OCI-LY1 (cell line): ENCODE data around the gene GJA9.

Experiments
- H2AFZ ChIP-seq: fragments of 200-600 bp; sonication (generic), shearing (Covaris generic); 2 replicates; pipeline ENCODE4 v1.6.0; 2014; ENCODE audit warnings: antibody characterized with exemption, mild to moderate bottlenecking, low read length
- H3F3A ChIP-seq: fragments of 200-600 bp; sonication (generic), shearing (Covaris generic); 2 replicates; pipeline ENCODE4 v1.6.0; 2014; ENCODE audit warnings: mild to moderate bottlenecking, antibody characterized with exemption, low read length, moderate library complexity; ENCODE audit not compliant: insufficient read depth
- H3K27ac ChIP-seq: fragments of 200-600 bp; sonication (generic); 2 replicates; pipeline ENCODE4 v1.5.1; 2014; ENCODE audit warnings: low read length, mixed run types, mild to moderate bottlenecking, low read depth; ENCODE audit not compliant: poor library complexity, severe bottlenecking
- H3K27me3 ChIP-seq: fragments of 200-600 bp; sonication (generic); 2 replicates; pipeline ENCODE4 v1.6.0; 2014; ENCODE audit warnings: antibody characterized with exemption, mild to moderate bottlenecking, low read length, moderate library complexity; ENCODE audit not compliant: insufficient read depth
- H3K36me3 ChIP-seq: fragments of 200-600 bp; sonication (generic); 2 replicates; pipeline ENCODE4 v1.6.1; 2014; ENCODE audit warnings: mild to moderate bottlenecking, antibody characterized with exemption, low read length, moderate library complexity, mixed read lengths; ENCODE audit not compliant: insufficient read depth
- H3K4me1 ChIP-seq: fragments of 200-600 bp; sonication (generic); 2 replicates; pipeline ENCODE4 v1.5.1; 2014; ENCODE audit warnings: mild to moderate bottlenecking, low read length, moderate library complexity; ENCODE audit not compliant: insufficient read depth, severe bottlenecking
- H3K4me2 ChIP-seq: fragments of 200-600 bp; sonication (generic), shearing (Covaris generic); 2 replicates; pipeline ENCODE4 v1.6.1; 2014; ENCODE audit warnings: low read length
- H3K4me3 ChIP-seq: fragments of 200-600 bp; sonication (generic); 2 replicates; pipeline ENCODE4 v1.5.1; 2014; ENCODE audit warnings: low read length, low read depth, mild to moderate bottlenecking, mixed read lengths; ENCODE audit not compliant: poor library complexity, severe bottlenecking
- H3K79me2 ChIP-seq: fragments of 200-600 bp; shearing (Covaris generic); 2 replicates; pipeline ENCODE4 v1.6.1; 2016; ENCODE audit warnings: mixed run types, low read length, mixed read lengths; ENCODE audit not compliant: insufficient read depth
- H3K9ac ChIP-seq: fragments of 200-600 bp; sonication (generic), shearing (Covaris generic); 2 replicates; pipeline ENCODE4 v1.6.1; 2014; ENCODE audit warnings: mild to moderate bottlenecking, low read length, mixed read lengths
- H3K9me2 ChIP-seq: fragments of 200-600 bp; sonication (generic), shearing (Covaris generic); 2 replicates; pipeline ENCODE4 v1.6.1; 2014; ENCODE audit warnings: low read depth, mild to moderate bottlenecking, low read length, mixed read lengths
- H3K9me3 ChIP-seq: fragments of 200-600 bp; shearing (Covaris generic); 2 replicates; pipeline ENCODE4 v1.6.1; 2014; ENCODE audit warnings: low read length, mixed read lengths
- H4K20me1 ChIP-seq: fragments of 200-600 bp; sonication (generic), shearing (Covaris generic); 2 replicates; pipeline ENCODE4 v1.6.0; 2016; ENCODE audit warnings: mild to moderate bottlenecking, low read length; ENCODE audit not compliant: insufficient read depth
- CTCF ChIP-seq: fragments of 200-600 bp; sonication (generic), shearing (Covaris generic); IDR thresholded peaks from 2 replicates; pipeline ENCODE4 v1.5.1; 2017; ENCODE audit warnings: mild to moderate bottlenecking, antibody characterized with exemption, low read length, moderate library complexity, mixed read lengths
- EZH2 ChIP-seq: fragments of 200-600 bp; sonication (generic), shearing (Covaris generic); IDR thresholded peaks from 2 replicates; pipeline ENCODE4 v1.8.0; 2017; ENCODE audit warnings: borderline replicate concordance, mixed run types, mild to moderate bottlenecking, antibody characterized with exemption, low read length, moderate library complexity, mixed read lengths

Gene GJA9

DNA sequence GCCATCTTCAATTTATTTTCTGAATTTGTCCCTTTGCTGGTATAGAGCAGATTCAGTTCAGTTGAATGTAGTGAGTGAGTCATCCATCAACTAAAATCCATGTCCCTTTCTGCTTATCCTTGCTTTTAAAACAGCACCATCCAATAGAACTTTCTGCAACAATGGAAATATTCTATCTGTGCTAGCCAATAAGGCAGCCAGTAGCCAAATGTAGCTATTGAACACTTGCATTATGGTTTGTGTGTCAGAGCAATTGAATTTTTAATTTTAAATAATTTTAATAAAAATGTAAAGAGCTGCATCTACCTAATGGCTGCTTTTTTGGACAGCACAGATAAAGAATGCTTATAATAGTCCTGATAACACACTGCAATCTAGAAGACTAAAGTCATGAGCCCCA lies at the start of gene GJA9:
Gene GJA9, minus strand, starts transcription at position 101 of the 400 bp plus-strand sequence. CDS start 5,489 bp downstream, outside the sequence.
- Histone ChIP-seq H3K9me3 (no peaks in the 10 kb centered on the region), H3K27me3 (no peaks in the 10 kb centered on the region), H4K20me1 (no peaks in the 10 kb centered on the region), H2AFZ (no peak within 1 kb of the TSS), H3K79me2 (no peaks in the 10 kb centered on the region), H3K27ac (no peak within 1 kb of the TSS), H3K9me2 (no peaks in the 10 kb centered on the region), H3F3A (no peaks in the 10 kb centered on the region), H3K4me3 (no peak within 1 kb of the TSS), H3K4me1 (no peaks in the 10 kb centered on the region), H3K9ac (no peak within 1 kb of the TSS), H3K4me2 (no peak within 1 kb of the TSS), H3K36me3 (no peaks in the 10 kb centered on the region)
- no peak for TF ChIP-seq EZH2
- TF ChIP-seq CTCF, result no peak

DNA sequence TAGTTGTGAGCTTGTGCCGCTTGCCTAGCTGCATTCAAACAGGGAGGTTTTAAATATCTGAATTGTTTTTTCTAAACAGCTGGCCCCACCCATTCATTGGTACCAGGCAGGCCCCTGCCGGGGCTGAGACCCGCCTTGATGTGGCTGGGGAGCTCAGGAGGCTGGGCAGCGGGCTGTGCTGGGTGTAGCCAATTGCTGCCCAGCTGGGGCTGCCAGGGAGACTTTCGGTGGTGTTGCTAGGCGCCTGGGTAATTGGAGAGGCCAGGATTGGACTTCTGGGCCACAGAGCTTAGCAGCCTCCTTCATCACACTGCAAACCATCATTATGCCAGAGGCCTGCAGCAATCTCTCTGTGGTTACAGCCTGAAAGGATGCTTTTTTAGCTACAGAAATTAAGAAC lies 48.1 kb upstream of the GJA9 start:
- H3K27ac ChIP-seq, result no peak overlapping the region
- H3K79me2 ChIP-seq, result no peaks in the 10 kb centered on the region
- H3K9ac ChIP-seq, result no peak overlapping the region
- no peaks in the 10 kb centered on the region for H3K36me3 ChIP-seq
- TF ChIP-seq EZH2, result no peak
- no peak for TF ChIP-seq CTCF
- H3K4me3 ChIP-seq, result no peak overlapping the region
- H3K9me2 ChIP-seq, result no peaks in the 10 kb centered on the region
- peaks cover 4% of the 10 kb centered on the region; the same call in 1 of the 2 replicates for H3K27me3 ChIP-seq
- H4K20me1 ChIP-seq, result no peaks in the 10 kb centered on the region
- H3K4me1 ChIP-seq, result no peaks in the 10 kb centered on the region
- H3F3A ChIP-seq, result no peaks in the 10 kb centered on the region
- no peak overlapping the region for H2AFZ ChIP-seq
- H3K9me3 ChIP-seq, result no peaks in the 10 kb centered on the region
- H3K4me2 ChIP-seq, result no peak overlapping the region

DNA sequence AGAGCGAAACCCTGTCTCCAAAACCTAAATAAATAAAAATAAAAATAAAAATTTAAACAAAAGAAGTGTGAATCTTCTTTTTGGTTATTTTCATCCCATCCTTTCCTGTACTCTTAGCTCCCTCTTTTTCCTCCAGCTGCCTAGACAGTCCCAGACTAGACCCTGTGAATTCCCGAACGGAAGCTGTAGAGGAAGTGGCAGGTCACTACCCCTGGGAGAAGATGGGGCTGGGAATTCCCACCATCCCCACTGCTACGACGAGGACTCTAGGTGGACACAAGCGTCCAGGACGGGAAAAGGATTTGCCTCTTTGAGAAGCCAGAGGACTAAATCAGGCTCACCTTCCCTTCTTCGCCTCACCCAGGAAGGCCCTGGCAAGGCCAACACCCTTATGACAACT lies 47.7 kb upstream of the GJA9 start:
- H3K79me2 ChIP-seq, result no peaks in the 10 kb centered on the region
- H3F3A ChIP-seq, result no peaks in the 10 kb centered on the region
- no peaks in the 10 kb centered on the region for H3K4me1 ChIP-seq
- H3K27ac ChIP-seq, result no peak overlapping the region
- peaks cover 4% of the 10 kb centered on the region; the same call in 1 of the 2 replicates for H3K27me3 ChIP-seq
- no peaks in the 10 kb centered on the region for H3K36me3 ChIP-seq
- no peak overlapping the region for H3K9ac ChIP-seq
- H3K4me2 ChIP-seq, result no peak overlapping the region
- H2AFZ ChIP-seq, result no peak overlapping the region
- H3K9me3 ChIP-seq, result no peaks in the 10 kb centered on the region
- TF ChIP-seq EZH2, result no peak
- TF ChIP-seq CTCF, result no peak
- H3K4me3 ChIP-seq, result no peak overlapping the region
- no peaks in the 10 kb centered on the region for H3K9me2 ChIP-seq
- no peaks in the 10 kb centered on the region for H4K20me1 ChIP-seq
